Measurements from ENCODE around the gene COL23A1. TPM values are rescaled to one million over a fixed set of nuclear protein-coding genes. Genes with fewer than 3 reads are reported as not detected.

The COL23A1 gene
- total RNA-seq, 1 experiment from 2014 or later = 0.18 TPM

DNA sequence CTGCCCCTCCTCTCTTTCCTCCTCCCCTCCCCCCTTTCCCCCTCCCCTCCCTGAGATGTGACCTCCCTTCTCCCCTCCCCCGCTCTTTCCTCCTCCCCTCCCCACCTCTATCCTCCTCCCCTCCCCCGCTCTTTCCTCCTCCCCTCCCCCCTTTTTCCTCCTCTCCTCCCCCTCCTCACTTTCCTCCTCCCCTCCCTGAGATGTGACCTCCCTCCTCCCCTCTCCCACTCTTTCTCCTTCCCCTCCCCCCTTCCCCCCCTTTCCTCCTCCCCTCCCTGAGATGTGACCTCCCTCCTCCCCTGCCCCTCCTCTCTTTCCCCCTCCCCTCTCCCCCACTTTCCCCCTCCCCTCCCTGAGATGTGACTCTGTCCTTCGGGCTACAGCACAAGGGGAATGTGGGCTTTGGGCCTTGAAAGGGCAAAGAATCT is 169.8 kb downstream of the COL23A1 start:
- CTCF ChIA-PET = no interaction called here
- POLR2A ChIA-PET = no interaction called here
- Mint-ChIP-seq H3K36me3 (ENCODE audit: insufficient read depth, unreplicated experiment) (no peaks in the 10 kb centered on the region), H3K9me3 (ENCODE audit: unreplicated experiment) (no peaks in the 10 kb centered on the region), H3K27ac (ENCODE audit: unreplicated experiment) (no peak overlapping the region), H3K27me3 (ENCODE audit: insufficient read depth, unreplicated experiment) (peaks cover 6% of the 10 kb centered on the region), H3K4me3 (ENCODE audit: unreplicated experiment) (no peak overlapping the region), H3K4me1 (ENCODE audit: low read depth, unreplicated experiment) (no peaks in the 10 kb centered on the region)
- DNase-seq = no peak
- no peaks in the 10 kb centered on the region for H3K4me1 ChIP-seq
- H3K4me3 ChIP-seq (ENCODE audit: low read depth, low read length) = no peak overlapping the region
- TF ChIP-seq, protein P1, sequence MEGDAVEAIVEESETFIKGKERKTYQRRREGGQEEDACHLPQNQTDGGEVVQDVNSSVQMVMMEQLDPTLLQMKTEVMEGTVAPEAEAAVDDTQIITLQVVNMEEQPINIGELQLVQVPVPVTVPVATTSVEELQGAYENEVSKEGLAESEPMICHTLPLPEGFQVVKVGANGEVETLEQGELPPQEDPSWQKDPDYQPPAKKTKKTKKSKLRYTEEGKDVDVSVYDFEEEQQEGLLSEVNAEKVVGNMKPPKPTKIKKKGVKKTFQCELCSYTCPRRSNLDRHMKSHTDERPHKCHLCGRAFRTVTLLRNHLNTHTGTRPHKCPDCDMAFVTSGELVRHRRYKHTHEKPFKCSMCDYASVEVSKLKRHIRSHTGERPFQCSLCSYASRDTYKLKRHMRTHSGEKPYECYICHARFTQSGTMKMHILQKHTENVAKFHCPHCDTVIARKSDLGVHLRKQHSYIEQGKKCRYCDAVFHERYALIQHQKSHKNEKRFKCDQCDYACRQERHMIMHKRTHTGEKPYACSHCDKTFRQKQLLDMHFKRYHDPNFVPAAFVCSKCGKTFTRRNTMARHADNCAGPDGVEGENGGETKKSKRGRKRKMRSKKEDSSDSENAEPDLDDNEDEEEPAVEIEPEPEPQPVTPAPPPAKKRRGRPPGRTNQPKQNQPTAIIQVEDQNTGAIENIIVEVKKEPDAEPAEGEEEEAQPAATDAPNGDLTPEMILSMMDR (IDR thresholded peaks at IDR 0.05; ENCODE audit: insufficient read depth in 1 of 2, low read depth in 1 of 2, low read length in 1 of 2, severe bottlenecking in 1 of 2, unreplicated experiment in 1 of 2) = no peak
- no peaks in the 10 kb centered on the region for H3K9me3 ChIP-seq
- no TSS peak for BruUV-seq (replicated peaks)
- H3K36me3 ChIP-seq (ENCODE audit: control insufficient read depth, insufficient read depth, low read length) = no peaks in the 10 kb centered on the region
- intact Hi-C loops (cut with micrococcal nuclease; ENCODE audit: unreplicated experiment) = no loop called here
- no peaks in the 10 kb centered on the region for H3K27me3 ChIP-seq (replicated peaks; ENCODE audit: control insufficient read depth, insufficient read depth, low read length)

GRCh38 chr5:178419651-178420050 is 170.5 kb downstream of the COL23A1 start:
- Mint-ChIP-seq H3K27ac (ENCODE audit: unreplicated experiment) (no peak overlapping the region), H3K4me3 (ENCODE audit: unreplicated experiment) (no peak overlapping the region), H3K9me3 (ENCODE audit: unreplicated experiment) (no peaks in the 10 kb centered on the region), H3K36me3 (ENCODE audit: insufficient read depth, unreplicated experiment) (no peaks in the 10 kb centered on the region), H3K27me3 (ENCODE audit: insufficient read depth, unreplicated experiment) (peaks cover 6% of the 10 kb centered on the region), H3K4me1 (ENCODE audit: low read depth, unreplicated experiment) (no peaks in the 10 kb centered on the region)
- ChIA-PET CTCF (no interaction called here), POLR2A (no interaction called here)
- no peaks in the 10 kb centered on the region for H3K9me3 ChIP-seq
- TF ChIP-seq, protein P1 (IDR thresholded peaks at IDR 0.05; ENCODE audit: insufficient read depth in 1 of 2, low read depth in 1 of 2, low read length in 1 of 2, severe bottlenecking in 1 of 2, unreplicated experiment in 1 of 2) = no peak
- intact Hi-C loops (cut with micrococcal nuclease; ENCODE audit: unreplicated experiment) = no loop called here
- no TSS peak for BruUV-seq (replicated peaks)
- DNase-seq = no peak
- H3K4me1 ChIP-seq = no peaks in the 10 kb centered on the region
- H3K36me3 ChIP-seq (ENCODE audit: control insufficient read depth, insufficient read depth, low read length) = no peaks in the 10 kb centered on the region
- no peaks in the 10 kb centered on the region for H3K27me3 ChIP-seq (replicated peaks; ENCODE audit: control insufficient read depth, insufficient read depth, low read length)
- no peak overlapping the region for H3K4me3 ChIP-seq (ENCODE audit: low read depth, low read length)

DNA sequence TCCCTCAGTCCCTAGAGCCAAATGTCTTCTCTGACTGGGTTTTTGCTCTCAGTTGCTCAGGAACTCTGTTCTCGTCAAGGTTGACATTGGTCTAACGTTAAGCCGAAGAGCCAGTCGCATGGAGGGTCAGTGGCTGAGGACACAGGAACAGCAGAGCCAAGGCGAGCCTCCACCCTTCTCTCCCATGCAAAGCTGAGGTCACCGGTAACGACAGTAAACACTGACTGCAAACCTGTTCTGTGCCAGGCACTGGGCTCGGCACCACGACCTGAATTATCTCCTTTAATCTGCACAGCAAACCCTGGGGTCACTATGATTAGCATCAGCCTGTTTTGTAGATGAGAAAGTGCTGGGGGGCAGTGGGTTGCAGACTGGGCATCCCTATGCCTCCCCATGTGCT is 171.0 kb downstream of the COL23A1 start:
- H3K36me3 ChIP-seq (ENCODE audit: control insufficient read depth, insufficient read depth, low read length) = no peaks in the 10 kb centered on the region
- POLR2A ChIA-PET = no interaction called here
- no TSS peak for BruUV-seq (replicated peaks)
- Mint-ChIP-seq H3K27me3 (ENCODE audit: insufficient read depth, unreplicated experiment) (peaks cover 6% of the 10 kb centered on the region), H3K36me3 (ENCODE audit: insufficient read depth, unreplicated experiment) (no peaks in the 10 kb centered on the region), H3K4me3 (ENCODE audit: unreplicated experiment) (no peak overlapping the region), H3K27ac (ENCODE audit: unreplicated experiment) (no peak overlapping the region), H3K9me3 (ENCODE audit: unreplicated experiment) (no peaks in the 10 kb centered on the region), H3K4me1 (ENCODE audit: low read depth, unreplicated experiment) (no peaks in the 10 kb centered on the region)
- DNase-seq = no peak
- H3K4me3 ChIP-seq (ENCODE audit: low read depth, low read length) = no peak overlapping the region
- no peaks in the 10 kb centered on the region for H3K27me3 ChIP-seq (replicated peaks; ENCODE audit: control insufficient read depth, insufficient read depth, low read length)
- H3K9me3 ChIP-seq = no peaks in the 10 kb centered on the region
- intact Hi-C loops (cut with micrococcal nuclease; ENCODE audit: unreplicated experiment) = no loop called here
- CTCF ChIA-PET = no interaction called here
- TF ChIP-seq, protein P1 (IDR thresholded peaks at IDR 0.05; ENCODE audit: insufficient read depth in 1 of 2, low read depth in 1 of 2, low read length in 1 of 2, severe bottlenecking in 1 of 2, unreplicated experiment in 1 of 2) = no peak
- H3K4me1 ChIP-seq = no peaks in the 10 kb centered on the region

All from Caco-2 (cell line).